Liver (tissue), 3 donors: ENCODE measurements around the gene GRK5.

Source experiments
- CTCF ChIP-seq: fragments of 150-350 bp; IDR thresholded peaks from 2 replicates; pipeline ENCODE4 v1.5.1; 2017; ENCODE audit warnings: improper control_type of control experiment, low read depth, low read length; ENCODE audit not compliant: missing input control
- FOXA1 ChIP-seq: IDR thresholded peaks from 2 replicates; pipeline ENCODE4 v1.6.1; 2016; ENCODE audit warnings: antibody characterized with exemption
- MAX ChIP-seq: IDR thresholded peaks from 2 replicates; pipeline ENCODE4 v1.6.1; 2016; ENCODE audit warnings: antibody characterized with exemption
- RAD21 ChIP-seq, 2 donors: IDR thresholded peaks; 2 replicates each; pipeline ENCODE4 v1.6.1; 2016; ENCODE audit warnings: antibody characterized with exemption in 2 of 2, mild to moderate bottlenecking in 2 of 2
- SP1 ChIP-seq: IDR thresholded peaks from 2 replicates; pipeline ENCODE4 v1.6.1; 2018; ENCODE audit warnings: antibody characterized with exemption, mild to moderate bottlenecking
- TAF1 ChIP-seq: conservative IDR thresholded peaks from 2 replicates; pipeline ENCODE4 v1.6.1; 2016; ENCODE audit warnings: antibody characterized with exemption, mild to moderate bottlenecking
- TF ChIP-seq, protein P1 (sequence below): IDR thresholded peaks from 2 replicates; pipeline ENCODE4 v1.6.1; 2016; ENCODE audit warnings: antibody characterized with exemption
- donor health status: healthy.
- donor health status: healthy.

- TF ChIP-seq MAX (no peak), RAD21 (IDR thresholded peaks at IDR 0.05) (peak in 1 of 2 donors; percentile 8), CTCF (no peak), FOXA1 (no peak), SP1 (peak; percentile 63), TAF1 (no peak)
- TF ChIP-seq, protein P1, sequence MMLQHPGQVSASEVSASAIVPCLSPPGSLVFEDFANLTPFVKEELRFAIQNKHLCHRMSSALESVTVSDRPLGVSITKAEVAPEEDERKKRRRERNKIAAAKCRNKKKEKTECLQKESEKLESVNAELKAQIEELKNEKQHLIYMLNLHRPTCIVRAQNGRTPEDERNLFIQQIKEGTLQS, result no peak
Measured at GRCh38 chr10:119205894-119206602, 1.3 kb upstream of the GRK5 start.
